Activated CD4-positive, alpha-beta T cell treated with anti-CD3 and anti-CD28 coated beads, Interleukin-2, amount 10 ng/mL, durations not matched to agents 24 days and 14 days (primary cell): ENCODE results near the gene IL16. TPM values are rescaled to one million over a fixed set of nuclear protein-coding genes. Genes with fewer than 3 reads are reported as not detected.
"Not testable (repeated sequence)": the region's sequence is repeated elsewhere in the genome, so short reads cannot be mapped to it uniquely, and the experiment has no call there.

Source experiments
- DNase-seq: peaks from one replicate; pipeline ENCODE4 v3.0.0; 2022
- H3K27ac Mint-ChIP-seq: one replicate; pipeline ENCODE4 v1.8.0; 2022; ENCODE audit warnings: mild to moderate bottlenecking, mixed read lengths
- H3K27me3 Mint-ChIP-seq: one replicate; pipeline ENCODE4 v1.8.0; 2022; ENCODE audit warnings: mixed read lengths
- H3K36me3 Mint-ChIP-seq: one replicate; pipeline ENCODE4 v1.8.0; 2022; ENCODE audit warnings: low read depth, mild to moderate bottlenecking, mixed read lengths
- H3K4me1 Mint-ChIP-seq: one replicate; pipeline ENCODE4 v1.8.0; 2021; ENCODE audit warnings: mixed read lengths
- H3K4me3 Mint-ChIP-seq: one replicate; pipeline ENCODE4 v1.8.0; 2022; ENCODE audit warnings: mild to moderate bottlenecking, moderate library complexity, mixed read lengths
- H3K9me3 Mint-ChIP-seq: one replicate; pipeline ENCODE4 v1.8.0; 2021; ENCODE audit warnings: mixed read lengths
- intact Hi-C: fragments of 100-400 bp; cut with micrococcal nuclease; formaldehyde crosslinking; loops from one replicate; pipeline ENCODE4 v1.15.1; 2023
- total RNA-seq: library from RNA; stranded (reverse); gene quantifications from 2 replicates; pipeline ENCODE4 v1.2.3, GENCODE V29; 2022

The IL16 gene
- total RNA-seq, 1 donor from 2014 or later, result 93.2 TPM

GRCh38 chr15:81199031-81199779, 2.5 kb downstream of the IL16 start:
- Mint-ChIP-seq H3K27me3 (no peaks in the 10 kb centered on the region), H3K36me3 (no peaks in the 10 kb centered on the region), H3K4me1 (no peaks in the 10 kb centered on the region), H3K9me3 (no peaks in the 10 kb centered on the region), H3K4me3 (no peak overlapping the region), H3K27ac (no peak overlapping the region)
- no peak for DNase-seq
- intact Hi-C loops, result no loop called here

GRCh38 chr15:81206018-81206417, 9.3 kb downstream of the IL16 start:
- intact Hi-C loops, result no loop called here
- H3K36me3 Mint-ChIP-seq, result no peaks in the 10 kb centered on the region
- peaks cover 6% of the 10 kb centered on the region for H3K27me3 Mint-ChIP-seq
- no peaks in the 10 kb centered on the region for H3K9me3 Mint-ChIP-seq
- DNase-seq, result no peak
- H3K27ac Mint-ChIP-seq, result no peak overlapping the region
- no peak overlapping the region for H3K4me3 Mint-ChIP-seq
- H3K4me1 Mint-ChIP-seq, result no peaks in the 10 kb centered on the region

DNA sequence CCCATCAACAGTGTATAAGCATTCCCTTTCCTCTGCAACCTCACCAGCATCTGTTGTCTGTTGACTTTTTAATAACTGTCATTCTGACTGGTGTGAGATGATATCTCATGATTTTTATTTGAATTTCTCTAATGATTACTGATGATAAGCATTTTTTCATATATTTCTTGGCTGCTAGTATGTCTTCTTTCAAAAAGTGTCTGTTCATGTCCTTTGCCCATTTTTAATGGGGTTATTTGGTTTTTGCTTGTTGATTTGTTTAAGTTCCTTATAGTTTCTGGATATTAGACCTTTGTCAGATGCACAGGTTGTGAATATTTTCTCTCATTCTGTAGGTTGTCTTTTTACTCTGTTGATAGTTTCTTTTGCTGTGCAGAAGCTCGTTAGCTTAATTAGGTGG, 11.3 kb downstream of the IL16 start:
- DNase-seq, H3K27me3 Mint-ChIP-seq, H3K4me3 Mint-ChIP-seq, H3K9me3 Mint-ChIP-seq, H3K4me1 Mint-ChIP-seq, H3K36me3 Mint-ChIP-seq, H3K27ac Mint-ChIP-seq, intact Hi-C loops: not testable (repeated sequence)

GRCh38 chr15:81209635-81210034, 13.0 kb downstream of the IL16 start:
- Mint-ChIP-seq H3K27ac (no peak overlapping the region), H3K4me3 (no peak overlapping the region), H3K9me3 (peaks cover 10% of the 10 kb centered on the region), H3K4me1 (no peaks in the 10 kb centered on the region), H3K36me3 (no peaks in the 10 kb centered on the region), H3K27me3 (peaks cover 13% of the 10 kb centered on the region)
- no peak for DNase-seq
- intact Hi-C loops, result no loop called here

- peaks cover 10% of the 10 kb centered on the region for H3K9me3 Mint-ChIP-seq
- no peaks in the 10 kb centered on the region for H3K36me3 Mint-ChIP-seq
- intact Hi-C loops, result no loop called here
- peaks cover 15% of the 10 kb centered on the region for H3K27me3 Mint-ChIP-seq
- no peak overlapping the region for H3K27ac Mint-ChIP-seq
- no peak overlapping the region for H3K4me3 Mint-ChIP-seq
- no peaks in the 10 kb centered on the region for H3K4me1 Mint-ChIP-seq
- no peak for DNase-seq
Observed at GRCh38 chr15:81211376-81211775, 14.7 kb downstream of the IL16 start.

- intact Hi-C loops, result no loop called here
- H3K4me1 Mint-ChIP-seq, result no peaks in the 10 kb centered on the region
Observed at GRCh38 chr15:81213982-81214381, 17.3 kb downstream of the IL16 start.

GRCh38 chr15:81215531-81215930, 18.9 kb downstream of the IL16 start:
- DNase-seq, result no peak
- no peak overlapping the region for H3K4me3 Mint-ChIP-seq
- no peaks in the 10 kb centered on the region for H3K4me1 Mint-ChIP-seq
- peaks cover 15% of the 10 kb centered on the region for H3K27me3 Mint-ChIP-seq
- H3K36me3 Mint-ChIP-seq, result no peaks in the 10 kb centered on the region
- H3K27ac Mint-ChIP-seq, result no peak overlapping the region
- intact Hi-C loops, result no loop called here
- H3K9me3 Mint-ChIP-seq, result peaks cover 10% of the 10 kb centered on the region

More at GRCh38 chr15:81213982-81214381, 17.3 kb downstream of the IL16 start:
- Mint-ChIP-seq H3K36me3 (no peaks in the 10 kb centered on the region), H3K4me3 (no peak overlapping the region), H3K9me3 (peaks cover 10% of the 10 kb centered on the region), H3K27ac (no peak overlapping the region), H3K27me3 (peaks cover 13% of the 10 kb centered on the region)
- no peak for DNase-seq

- H3K9me3 Mint-ChIP-seq, result peaks cover 10% of the 10 kb centered on the region
- no peaks in the 10 kb centered on the region for H3K4me1 Mint-ChIP-seq
- H3K36me3 Mint-ChIP-seq, result no peaks in the 10 kb centered on the region
- H3K4me3 Mint-ChIP-seq, result no peak overlapping the region
- intact Hi-C loops, result no loop called here
- H3K27me3 Mint-ChIP-seq, result peaks cover 15% of the 10 kb centered on the region
- DNase-seq, result no peak
- no peak overlapping the region for H3K27ac Mint-ChIP-seq
Observed at GRCh38 chr15:81215983-81216382, 19.3 kb downstream of the IL16 start.

DNA sequence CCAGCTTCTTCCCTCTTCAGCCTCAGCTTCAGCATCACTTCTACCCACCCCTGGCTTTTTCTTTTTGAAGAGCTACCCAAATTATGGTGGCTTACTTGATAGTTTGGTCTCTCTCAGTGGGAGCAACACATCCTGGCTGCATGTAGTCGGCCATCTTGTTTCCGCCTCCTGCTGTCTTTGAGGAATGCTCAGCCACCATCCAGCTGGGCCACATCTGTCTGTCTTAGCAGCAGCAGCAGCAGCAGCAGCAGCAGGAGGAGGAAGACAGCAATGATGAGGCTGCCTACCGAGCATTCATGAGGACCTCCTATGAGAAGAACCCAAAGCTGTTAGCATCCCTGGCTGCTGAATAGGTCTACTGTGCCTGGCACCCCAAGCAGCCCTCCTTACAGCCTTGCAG, 19.7 kb downstream of the IL16 start:
- DNase-seq, result no peak
- no peaks in the 10 kb centered on the region for H3K4me1 Mint-ChIP-seq
- no peak overlapping the region for H3K4me3 Mint-ChIP-seq
- H3K9me3 Mint-ChIP-seq, result peaks cover 10% of the 10 kb centered on the region
- no peak overlapping the region for H3K27ac Mint-ChIP-seq
- intact Hi-C loops, result no loop called here
- H3K27me3 Mint-ChIP-seq, result peaks cover 15% of the 10 kb centered on the region
- H3K36me3 Mint-ChIP-seq, result no peaks in the 10 kb centered on the region

DNA sequence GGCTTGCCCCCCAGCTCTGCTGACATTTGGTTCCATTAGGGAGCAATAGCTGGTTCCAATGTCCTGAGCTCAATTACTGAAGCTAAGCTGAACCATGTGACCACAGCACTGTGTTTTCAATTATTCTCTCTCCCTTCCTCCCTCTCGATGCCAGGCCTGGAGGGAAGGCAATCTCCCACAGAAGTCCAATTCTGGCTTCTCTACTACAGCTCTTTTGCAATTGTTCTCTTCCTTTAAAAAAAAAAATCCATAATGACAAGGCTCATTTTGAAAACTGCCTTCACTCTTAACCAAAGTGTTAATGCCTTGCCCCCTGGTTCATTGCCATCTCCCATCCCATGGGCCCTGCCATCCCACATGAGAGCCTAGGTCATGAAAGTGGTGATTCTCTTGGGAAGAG, 24.8 kb downstream of the IL16 start:
- Mint-ChIP-seq H3K4me1 (peaks cover 2% of the 10 kb centered on the region), H3K27me3 (peaks cover 6% of the 10 kb centered on the region), H3K4me3 (no peak overlapping the region), H3K9me3 (no peaks in the 10 kb centered on the region), H3K36me3 (no peaks in the 10 kb centered on the region), H3K27ac (no peak overlapping the region)
- intact Hi-C loops, result no loop called here
- no peak for DNase-seq

- DNase-seq, result no peak
- intact Hi-C loops, result no loop called here
- Mint-ChIP-seq H3K9me3 (no peaks in the 10 kb centered on the region), H3K27ac (no peak overlapping the region), H3K4me1 (peaks cover 2% of the 10 kb centered on the region), H3K36me3 (no peaks in the 10 kb centered on the region), H3K27me3 (peaks cover 6% of the 10 kb centered on the region), H3K4me3 (no peak overlapping the region)
Observed at GRCh38 chr15:81222007-81222406, 25.3 kb downstream of the IL16 start.

DNA sequence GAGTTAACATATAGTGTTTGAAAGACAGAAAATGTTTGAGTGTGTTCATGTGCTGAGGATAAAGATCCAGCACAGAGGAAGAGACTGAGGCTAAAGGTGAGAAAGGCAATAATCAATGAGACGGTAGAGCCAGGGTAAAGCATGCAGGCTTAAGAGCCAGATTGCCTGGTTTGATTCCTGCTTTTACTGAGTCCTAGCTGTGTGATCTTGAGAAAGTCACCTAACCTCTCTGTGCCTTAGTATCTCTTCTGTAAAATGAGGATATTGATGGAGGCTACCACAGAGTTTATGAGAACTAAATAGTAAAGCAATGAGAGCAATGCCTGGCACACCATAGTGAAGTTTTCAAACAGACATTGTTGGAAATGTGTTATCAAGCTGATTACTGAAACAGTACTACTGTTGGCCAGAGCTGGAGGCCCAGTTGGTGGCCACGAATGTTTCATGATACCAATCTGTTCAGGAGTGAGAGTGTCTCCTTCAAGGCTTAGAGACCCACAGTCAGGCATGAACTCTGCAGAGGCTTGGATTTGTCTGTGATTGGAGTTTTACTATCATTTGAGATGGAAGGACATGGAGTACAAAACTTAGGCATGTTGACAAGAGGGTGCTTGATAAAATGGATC, 26.8 kb downstream of the IL16 start:
- Mint-ChIP-seq H3K27me3 (peaks cover 6% of the 10 kb centered on the region), H3K36me3 (no peaks in the 10 kb centered on the region), H3K27ac (no peak overlapping the region), H3K4me1 (peaks cover 2% of the 10 kb centered on the region), H3K4me3 (no peak overlapping the region), H3K9me3 (no peaks in the 10 kb centered on the region)
- intact Hi-C loops, result no loop called here
- DNase-seq, result no peak

DNA sequence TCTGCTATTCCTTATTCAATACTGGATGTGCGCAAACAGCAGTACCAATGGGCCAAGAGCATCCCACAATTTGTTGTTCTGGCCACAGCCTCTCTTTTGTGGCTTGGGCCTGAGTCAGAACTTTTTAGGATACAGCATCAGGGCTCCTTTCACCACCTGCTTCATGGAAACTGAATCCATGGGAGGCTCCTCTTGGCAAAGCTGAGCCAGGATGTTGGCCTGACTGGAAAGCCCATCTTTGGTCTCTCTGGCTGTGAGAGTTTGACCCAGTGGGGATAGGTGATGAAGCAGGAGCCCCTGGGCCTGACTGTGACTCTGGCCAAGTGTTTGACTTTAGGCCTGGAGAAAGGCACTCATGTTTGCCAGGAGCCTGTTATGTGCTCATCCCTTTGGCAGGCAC, 27.6 kb downstream of the IL16 start:
- Mint-ChIP-seq H3K4me3 (no peak overlapping the region), H3K36me3 (no peaks in the 10 kb centered on the region), H3K27ac (no peak overlapping the region), H3K4me1 (peaks cover 2% of the 10 kb centered on the region), H3K27me3 (peaks cover 4% of the 10 kb centered on the region), H3K9me3 (no peaks in the 10 kb centered on the region)
- intact Hi-C loops, result no loop called here
- DNase-seq, result no peak

- H3K27ac Mint-ChIP-seq, result no peak overlapping the region
- intact Hi-C loops, result no loop called here
- no peaks in the 10 kb centered on the region for H3K9me3 Mint-ChIP-seq
- H3K4me1 Mint-ChIP-seq, result peaks cover 2% of the 10 kb centered on the region
- H3K36me3 Mint-ChIP-seq, result no peaks in the 10 kb centered on the region
- no peak overlapping the region for H3K4me3 Mint-ChIP-seq
- DNase-seq, result no peak
- peaks cover 2% of the 10 kb centered on the region for H3K27me3 Mint-ChIP-seq
Observed at GRCh38 chr15:81225161-81225671, 28.5 kb downstream of the IL16 start.
